ENCODE measurements around the gene HTR2A.
A peak's percentile ranks its signal among the peaks of the same experiment; 100 is the strongest.

HTR2A gene

DNA sequence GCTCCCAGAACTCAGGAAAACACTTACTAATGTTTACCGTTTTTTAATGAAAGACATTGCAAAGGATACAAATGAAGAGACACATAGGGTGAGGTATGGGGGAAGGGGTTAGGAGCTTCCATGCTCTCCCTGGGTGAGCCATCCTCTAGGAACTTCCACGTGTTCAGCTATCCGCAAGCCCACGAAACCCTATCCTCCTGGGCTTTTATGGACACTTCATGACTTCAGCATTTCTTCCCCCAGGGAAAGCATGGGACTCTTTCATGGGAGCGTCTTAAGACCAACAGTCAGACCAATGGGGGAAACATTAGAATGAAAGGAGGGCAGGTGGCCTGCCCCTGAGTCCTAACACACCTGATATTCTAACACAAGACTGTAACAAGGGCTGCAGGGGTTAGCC lies 93.3 kb downstream of the HTR2A start:
- no peak for DNase-seq

DNA sequence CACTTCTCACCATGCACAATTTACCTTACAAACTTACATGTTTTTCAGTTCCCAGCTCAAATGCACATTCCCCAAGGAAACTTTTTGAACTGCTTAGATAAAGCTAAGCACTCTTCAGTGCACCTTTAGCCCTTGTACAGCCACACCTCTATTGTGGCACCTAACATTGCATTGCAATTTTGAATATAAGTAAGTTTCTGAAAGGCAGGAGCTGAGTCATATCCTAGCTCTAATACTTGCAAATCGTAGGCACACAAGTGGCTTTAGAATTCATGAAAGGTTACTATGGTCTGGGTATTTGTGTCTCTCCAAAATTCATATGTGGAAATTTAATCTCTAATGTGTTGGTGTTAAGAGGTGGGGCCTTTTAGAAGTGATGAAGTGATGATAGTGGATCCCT lies 95.0 kb downstream of the HTR2A start:
- DNase-seq: no peak

DNA sequence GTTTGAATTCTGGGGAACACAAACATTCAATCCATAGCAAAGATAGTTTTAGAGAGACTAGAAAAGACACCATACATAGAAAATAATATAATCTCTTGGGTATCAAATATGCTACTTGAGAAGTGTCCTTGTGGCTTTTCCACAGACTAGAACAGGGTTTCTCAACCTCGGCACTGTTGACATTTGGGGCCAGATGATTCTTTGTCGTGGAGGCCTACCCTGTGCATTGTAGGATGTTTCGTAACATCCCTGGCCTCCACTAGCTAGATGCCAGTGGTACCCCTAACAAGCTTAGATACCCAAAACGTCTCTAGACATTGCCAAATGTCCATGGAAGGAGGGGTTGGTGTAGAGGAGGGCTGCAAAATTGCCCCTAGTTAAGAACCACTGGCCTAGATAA lies 97.7 kb downstream of the HTR2A start:
- DNase-seq: no peak

DNA sequence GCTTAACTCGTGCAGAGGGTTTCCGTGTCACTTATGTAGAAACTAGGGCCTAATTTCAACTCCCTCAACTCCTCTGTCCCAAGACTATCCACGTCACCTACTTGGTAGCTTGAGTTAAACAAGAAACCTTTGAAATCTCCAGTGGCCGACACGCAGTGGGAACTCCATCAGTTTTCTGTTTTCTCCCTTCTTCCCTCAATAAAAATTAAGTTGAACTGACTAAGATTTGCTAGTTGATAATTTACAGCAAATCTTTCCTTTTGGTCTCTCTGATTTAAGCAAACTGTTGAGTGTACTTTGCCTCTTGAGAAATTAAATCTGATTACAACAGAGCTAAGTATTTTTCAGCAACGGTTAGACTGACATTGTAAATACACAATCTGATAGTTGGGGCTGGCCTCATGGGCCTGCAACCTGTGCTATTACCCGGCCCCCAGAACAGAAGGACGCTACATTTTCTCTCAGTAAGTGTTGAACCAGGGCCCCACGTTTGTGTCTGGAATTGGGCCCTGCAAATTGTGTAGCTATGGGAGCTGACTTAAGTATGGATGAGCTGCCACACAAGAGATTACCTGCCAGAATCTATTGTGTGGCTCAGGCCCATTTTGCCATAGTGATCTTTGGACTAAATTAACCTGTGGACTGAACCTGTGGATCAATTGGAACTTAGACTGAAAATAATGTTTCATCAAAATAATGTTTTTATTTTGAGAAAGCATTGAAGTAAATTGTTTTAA lies 99.2 kb downstream of the HTR2A start:
- no peak for DNase-seq

DNA sequence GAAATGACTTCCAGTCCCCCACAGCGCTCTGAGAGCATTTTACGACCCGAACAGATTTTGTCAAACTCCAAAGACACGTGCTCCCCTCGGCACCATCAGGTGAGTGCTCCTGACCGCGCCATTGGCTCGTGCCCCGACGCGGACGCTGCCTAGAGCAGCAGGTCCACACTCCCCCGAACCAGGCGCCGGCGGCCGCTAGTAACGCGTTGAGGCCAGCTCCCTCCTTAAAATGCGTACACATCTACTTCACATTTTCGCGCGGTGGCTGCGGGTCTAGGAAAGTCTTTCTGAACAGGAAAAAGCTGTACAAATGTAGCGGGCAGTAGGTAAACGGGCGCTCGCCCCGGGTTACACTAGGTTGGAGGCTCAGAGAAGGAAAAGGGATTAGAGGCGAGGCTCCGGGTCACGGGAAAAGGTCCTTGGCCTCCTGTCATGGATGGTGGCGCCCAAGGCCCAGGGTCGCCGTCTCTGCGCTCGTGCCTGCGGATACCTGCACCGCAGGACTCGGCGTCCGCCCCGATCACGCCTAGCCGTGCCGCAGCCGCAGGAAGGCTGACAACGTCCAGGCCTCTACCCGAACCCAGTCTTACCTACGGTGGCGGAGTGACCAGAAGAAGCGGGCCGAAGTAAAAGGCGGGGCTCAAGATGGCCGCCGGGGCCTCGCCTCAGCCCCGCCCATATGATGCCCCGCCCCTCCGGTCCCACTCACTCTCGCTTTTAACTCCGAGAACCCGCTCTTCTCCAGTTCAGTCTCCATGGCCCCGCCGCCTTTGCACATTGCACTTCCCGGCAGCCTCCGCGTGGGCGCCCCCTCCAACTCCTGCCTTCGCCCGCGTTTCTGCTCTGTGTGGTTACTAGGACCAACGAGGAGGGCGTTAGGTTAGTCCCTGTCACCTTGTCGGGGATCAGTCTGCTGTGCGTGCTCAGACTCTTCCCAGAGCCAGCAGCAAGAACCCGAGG lies 100.1 kb downstream of the HTR2A start, which contains the start of gene ESD:
Gene ESD (minus strand): TSS at position 647 of the 960 bp plus-strand sequence. CDS start 5,748 bp downstream, outside the sequence.
- DNase-seq: peak; percentile 58

DNA sequence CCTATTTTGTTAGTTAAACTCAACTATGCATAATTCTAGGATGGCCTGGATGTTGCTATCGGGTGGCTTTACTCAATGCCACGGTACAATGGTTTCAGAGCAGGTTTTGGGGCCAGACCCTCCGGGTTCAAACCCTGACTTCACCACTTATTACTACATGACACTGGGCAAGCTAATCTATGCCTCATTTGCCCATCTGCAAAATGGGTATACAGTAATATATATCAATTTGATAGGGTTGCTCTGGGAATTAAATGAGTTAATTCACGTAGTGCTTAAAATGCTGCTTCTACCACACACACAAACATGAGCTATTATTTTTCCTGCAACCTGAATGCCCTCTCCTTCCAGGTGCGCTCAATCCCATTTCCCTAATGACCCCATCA lies 100.7 kb downstream of the HTR2A start:
- DNase-seq: no peak

DNA sequence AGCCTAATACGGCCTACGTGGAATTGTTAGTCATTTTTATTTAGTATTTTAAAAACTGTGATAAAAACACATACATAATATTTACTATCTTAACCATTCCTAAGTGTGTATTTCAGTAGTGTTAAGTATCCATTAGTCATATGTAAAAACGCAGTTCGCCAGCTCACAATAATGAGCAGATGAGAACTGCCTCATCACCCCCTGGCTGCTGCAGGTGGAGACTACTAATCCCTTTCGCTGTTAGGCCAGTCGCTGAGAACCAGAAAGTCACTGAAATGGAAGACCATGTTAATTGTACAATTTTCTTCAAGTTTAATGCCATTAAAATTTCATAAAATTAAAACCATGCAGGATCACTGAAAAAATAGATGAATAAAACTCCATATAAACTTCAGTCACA lies 101.5 kb downstream of the HTR2A start:
- no peak for DNase-seq

DNA sequence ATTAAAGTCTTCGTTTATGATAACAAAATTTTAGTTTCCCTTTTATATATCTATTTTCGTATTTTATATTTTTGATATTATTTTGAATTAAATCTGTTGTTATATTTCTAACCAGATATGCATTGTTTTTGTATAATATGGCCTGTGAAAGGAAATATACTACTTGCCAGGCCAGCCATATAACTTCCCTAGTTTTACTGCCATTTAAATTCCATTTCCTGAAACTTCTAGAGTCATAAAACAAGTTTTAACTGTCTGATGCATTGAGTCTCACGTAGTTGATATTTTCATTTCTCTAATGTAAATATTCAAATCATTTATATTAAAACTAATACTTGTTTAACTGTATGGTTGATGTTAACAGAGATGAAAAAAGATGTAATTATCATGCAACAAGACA lies 113.3 kb downstream of the HTR2A start:
- DNase-seq: no peak

DNA sequence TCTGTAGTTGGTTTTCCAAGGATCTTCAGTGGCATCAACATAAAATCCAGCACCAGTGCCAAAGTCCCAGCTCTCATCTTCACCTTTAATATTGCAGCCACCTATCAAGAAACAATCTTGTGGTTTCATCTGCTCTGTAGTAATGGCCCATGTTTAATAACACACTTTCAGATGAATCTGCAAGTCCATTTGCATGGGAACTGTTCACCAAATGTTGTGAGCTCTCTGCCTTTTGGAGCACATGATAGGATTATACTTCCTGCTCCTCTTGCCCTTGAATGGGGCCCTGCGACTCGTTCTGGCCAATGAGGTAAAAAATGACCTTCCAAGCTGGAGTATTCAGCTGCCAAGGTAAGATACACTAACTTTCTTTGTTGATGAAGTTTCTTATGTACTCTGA lies 114.2 kb downstream of the HTR2A start:
- DNase-seq: no peak

DNA sequence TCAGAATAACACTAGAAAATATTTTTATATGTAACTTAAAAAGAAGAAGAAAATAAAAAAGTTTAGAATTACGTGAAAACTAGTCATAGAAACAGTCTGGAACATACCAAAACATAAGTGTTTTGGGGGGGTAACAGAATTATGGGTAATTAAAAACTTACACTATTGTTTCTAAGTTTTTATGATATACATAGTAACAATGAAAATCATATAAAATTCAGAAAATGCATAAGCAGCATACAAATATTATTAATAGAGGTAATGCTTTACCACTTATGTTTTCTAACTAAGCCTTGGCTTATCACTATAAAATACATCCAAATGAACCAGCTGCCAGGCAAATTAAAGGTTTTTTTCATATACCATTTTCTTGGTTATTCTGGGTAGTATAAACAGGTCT lies 114.8 kb downstream of the HTR2A start:
- no peak for DNase-seq
